Neural cell (in vitro differentiated cells): Measurements from ENCODE around the gene NKD2. TPM values are rescaled to one million over a fixed set of nuclear protein-coding genes. Genes with fewer than 3 reads are reported as not detected.

Source experiments
- H2AFZ ChIP-seq: fragments of 200-600, 300-800 bp; sonication (generic), shearing (Covaris generic); 2 replicates; pipeline ENCODE4 v1.6.0; 2014; ENCODE audit warnings: low read depth, mild to moderate bottlenecking, antibody characterized with exemption, low read length, moderate library complexity
- H3F3A ChIP-seq: fragments of 200-600 bp; shearing (Covaris generic); 2 replicates; pipeline ENCODE4 v1.6.1; 2016; ENCODE audit warnings: mild to moderate bottlenecking, moderate library complexity, mixed read lengths, antibody characterized with exemption, low read length; ENCODE audit not compliant: insufficient read depth, poor library complexity, severe bottlenecking
- H3K27ac ChIP-seq: fragments of 200-600, 300-800 bp; sonication (generic), shearing (Covaris generic); 2 replicates; pipeline ENCODE4 v1.5.1; 2014; ENCODE audit warnings: mild to moderate bottlenecking, low read length, moderate library complexity
- H3K27me3 ChIP-seq: fragments of 300-800, 200-600 bp; sonication (generic), shearing (Covaris generic); 2 replicates; pipeline ENCODE4 v1.6.0; 2014; ENCODE audit warnings: mild to moderate bottlenecking, low read depth, low read length, moderate library complexity; ENCODE audit not compliant: insufficient read depth
- H3K36me3 ChIP-seq: fragments of 300-800, 200-600 bp; sonication (generic), shearing (Covaris generic); 2 replicates; pipeline ENCODE4 v1.5.1; 2014; ENCODE audit warnings: mild to moderate bottlenecking, antibody characterized with exemption, low read length, moderate library complexity; ENCODE audit not compliant: insufficient read depth
- H3K4me2 ChIP-seq: fragments of 300-800, 200-600 bp; sonication (generic), shearing (Covaris generic); 2 replicates; pipeline ENCODE4 v1.6.0; 2014; ENCODE audit warnings: mild to moderate bottlenecking, low read length
- H3K4me3 ChIP-seq: fragments of 300-800, 200-600 bp; sonication (generic), shearing (Covaris generic); 2 replicates; pipeline ENCODE4 v1.5.1; 2014; ENCODE audit warnings: mild to moderate bottlenecking, low read length, moderate library complexity
- H3K79me2 ChIP-seq: fragments of 200-600 bp; shearing (Covaris generic); replicated peaks from 2 replicates; pipeline ENCODE4 v1.6.0; 2014; ENCODE audit warnings: mild to moderate bottlenecking, low read length, moderate library complexity; ENCODE audit not compliant: insufficient read depth
- H3K9ac ChIP-seq: fragments of 300-800, 200-600 bp; sonication (generic), shearing (Covaris generic); 2 replicates; pipeline ENCODE4 v1.6.1; 2016; ENCODE audit warnings: mild to moderate bottlenecking, low read length, mixed read lengths
- H3K9me2 ChIP-seq: fragments of 200-600 bp; shearing (Covaris generic); 2 replicates; pipeline ENCODE4 v1.6.1; 2016; ENCODE audit warnings: mild to moderate bottlenecking, low read length, mixed read lengths; ENCODE audit not compliant: insufficient read depth
- H3K9me3 ChIP-seq: fragments of 200-600, 300-800 bp; sonication (generic), shearing (Covaris generic); 2 replicates; pipeline ENCODE4 v1.6.1; 2016; ENCODE audit warnings: mild to moderate bottlenecking, mixed run types, low read length, moderate library complexity, mixed read lengths
- H4K20me1 ChIP-seq: fragments of 200-600 bp; shearing (Covaris generic); 2 replicates; pipeline ENCODE4 v1.6.1; 2016; ENCODE audit warnings: mild to moderate bottlenecking, mixed run types; ENCODE audit not compliant: insufficient read depth
- CTCF ChIP-seq: fragments of 450-650 bp; IDR thresholded peaks from 2 replicates; pipeline ENCODE4 v1.5.1; 2014; ENCODE audit warnings: antibody characterized with exemption, mild to moderate bottlenecking, moderate library complexity; ENCODE audit not compliant: poor library complexity, severe bottlenecking
- EP300 ChIP-seq: fragments of 450-650 bp; conservative IDR thresholded peaks from 2 replicates; pipeline ENCODE4 v1.6.1; 2014; ENCODE audit warnings: antibody characterized with exemption, mild to moderate bottlenecking, moderate library complexity; ENCODE audit not compliant: poor library complexity, severe bottlenecking
- EZH2 ChIP-seq: fragments of 200-600, 300-800 bp; shearing (Covaris generic), sonication (generic); IDR thresholded peaks from 2 replicates; pipeline ENCODE4 v1.6.1; 2014; ENCODE audit warnings: antibody characterized with exemption, low read length, borderline replicate concordance, mild to moderate bottlenecking; ENCODE audit not compliant: insufficient read depth, poor library complexity, severe bottlenecking
- MXI1 ChIP-seq: fragments of 450-650 bp; conservative IDR thresholded peaks from 2 replicates; pipeline ENCODE4 v1.6.1; 2014; ENCODE audit warnings: antibody characterized with exemption, mild to moderate bottlenecking; ENCODE audit not compliant: poor library complexity, severe bottlenecking
- POLR2AphosphoS5 ChIP-seq: IDR thresholded peaks from 2 replicates; pipeline ENCODE4 v1.6.1; 2012
- RAD21 ChIP-seq: fragments of 450-650 bp; conservative IDR thresholded peaks from 2 replicates; pipeline ENCODE4 v1.6.1; 2014; ENCODE audit warnings: antibody characterized with exemption, mild to moderate bottlenecking, moderate library complexity
- SMC3 ChIP-seq: fragments of 450-650 bp; conservative IDR thresholded peaks from 2 replicates; pipeline ENCODE4 v1.6.1; 2014; ENCODE audit warnings: antibody characterized with exemption, mild to moderate bottlenecking, moderate library complexity; ENCODE audit not compliant: poor library complexity
- TAF1 ChIP-seq: IDR thresholded peaks from 2 replicates; pipeline ENCODE4 v1.6.1; 2012; ENCODE audit warnings: low read depth
- polyA plus RNA-seq: library from polyadenylated mRNA; depleted of rRNA; stranded (reverse); fragments of >200 nt; gene quantifications from 2 replicates; pipeline ENCODE4 v1.2.3, GENCODE V29; 2014
- TF ChIP-seq, protein P1 (sequence below): IDR thresholded peaks from 2 replicates; pipeline ENCODE4 v1.6.1; 2012; ENCODE audit warnings: borderline replicate concordance

NKD2 gene
- polyA plus RNA-seq, 1 donor from 2014 or later, result 7.2 TPM

DNA sequence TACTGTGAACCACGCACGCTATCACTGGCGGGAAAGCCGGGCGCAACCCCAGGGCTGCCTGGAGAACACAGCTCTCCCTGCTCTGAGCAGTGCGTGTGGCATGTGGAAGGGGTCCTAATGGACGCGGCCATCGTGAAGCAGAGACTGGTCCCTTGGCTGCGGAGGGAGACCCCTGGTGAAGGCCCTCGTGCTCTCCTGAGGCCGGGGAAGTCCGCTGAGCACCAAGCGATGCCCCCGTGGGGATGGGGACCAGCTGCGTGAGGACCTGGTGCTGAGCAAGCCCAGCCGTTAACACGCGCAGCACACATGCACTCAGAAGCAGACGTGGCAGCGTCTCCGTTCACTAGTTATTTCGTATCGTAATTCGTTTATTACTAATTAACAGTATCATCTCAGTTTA lies 78.8 kb downstream of the NKD2 start:
- TF ChIP-seq TAF1 (no peak), SMC3 (no peak), RAD21 (no peak), EZH2 (no peak), MXI1 (no peak), POLR2AphosphoS5 (no peak), CTCF (no peak), EP300 (no peak)
- TF ChIP-seq, protein P1, sequence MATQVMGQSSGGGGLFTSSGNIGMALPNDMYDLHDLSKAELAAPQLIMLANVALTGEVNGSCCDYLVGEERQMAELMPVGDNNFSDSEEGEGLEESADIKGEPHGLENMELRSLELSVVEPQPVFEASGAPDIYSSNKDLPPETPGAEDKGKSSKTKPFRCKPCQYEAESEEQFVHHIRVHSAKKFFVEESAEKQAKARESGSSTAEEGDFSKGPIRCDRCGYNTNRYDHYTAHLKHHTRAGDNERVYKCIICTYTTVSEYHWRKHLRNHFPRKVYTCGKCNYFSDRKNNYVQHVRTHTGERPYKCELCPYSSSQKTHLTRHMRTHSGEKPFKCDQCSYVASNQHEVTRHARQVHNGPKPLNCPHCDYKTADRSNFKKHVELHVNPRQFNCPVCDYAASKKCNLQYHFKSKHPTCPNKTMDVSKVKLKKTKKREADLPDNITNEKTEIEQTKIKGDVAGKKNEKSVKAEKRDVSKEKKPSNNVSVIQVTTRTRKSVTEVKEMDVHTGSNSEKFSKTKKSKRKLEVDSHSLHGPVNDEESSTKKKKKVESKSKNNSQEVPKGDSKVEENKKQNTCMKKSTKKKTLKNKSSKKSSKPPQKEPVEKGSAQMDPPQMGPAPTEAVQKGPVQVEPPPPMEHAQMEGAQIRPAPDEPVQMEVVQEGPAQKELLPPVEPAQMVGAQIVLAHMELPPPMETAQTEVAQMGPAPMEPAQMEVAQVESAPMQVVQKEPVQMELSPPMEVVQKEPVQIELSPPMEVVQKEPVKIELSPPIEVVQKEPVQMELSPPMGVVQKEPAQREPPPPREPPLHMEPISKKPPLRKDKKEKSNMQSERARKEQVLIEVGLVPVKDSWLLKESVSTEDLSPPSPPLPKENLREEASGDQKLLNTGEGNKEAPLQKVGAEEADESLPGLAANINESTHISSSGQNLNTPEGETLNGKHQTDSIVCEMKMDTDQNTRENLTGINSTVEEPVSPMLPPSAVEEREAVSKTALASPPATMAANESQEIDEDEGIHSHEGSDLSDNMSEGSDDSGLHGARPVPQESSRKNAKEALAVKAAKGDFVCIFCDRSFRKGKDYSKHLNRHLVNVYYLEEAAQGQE, result no peak
- no peaks in the 10 kb centered on the region for H3K27me3 ChIP-seq
- no peaks in the 10 kb centered on the region for H3K9me2 ChIP-seq
- no peaks in the 10 kb centered on the region for H4K20me1 ChIP-seq
- H3K4me2 ChIP-seq, result no peak overlapping the region
- no peaks in the 10 kb centered on the region for H3F3A ChIP-seq
- no peak overlapping the region for H3K4me3 ChIP-seq
- H2AFZ ChIP-seq, result no peak overlapping the region
- H3K36me3 ChIP-seq, result no peaks in the 10 kb centered on the region
- H3K79me2 ChIP-seq, result no peaks in the 10 kb centered on the region
- H3K9ac ChIP-seq, result no peak overlapping the region
- H3K27ac ChIP-seq, result no peak overlapping the region
- H3K9me3 ChIP-seq, result no peaks in the 10 kb centered on the region

DNA sequence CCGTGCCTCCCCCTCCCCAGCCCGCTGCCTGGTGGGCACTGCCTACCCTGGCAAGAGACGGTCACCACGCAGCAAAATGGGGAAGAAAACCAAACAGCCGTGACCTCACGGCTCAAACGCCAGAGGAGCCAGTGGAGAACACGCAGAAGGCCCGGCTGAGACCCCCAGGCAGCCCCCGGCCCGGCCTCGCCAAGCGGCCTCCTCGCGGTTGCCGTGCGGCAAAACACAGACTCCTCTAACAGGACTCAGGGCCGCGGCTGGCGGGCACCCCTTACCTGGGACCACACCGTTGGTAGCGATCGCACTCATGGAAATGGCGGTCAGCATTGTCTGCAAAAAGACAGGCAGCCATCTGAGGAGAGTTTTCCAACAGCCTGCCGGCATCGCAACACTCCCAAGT lies 79.4 kb downstream of the NKD2 start:
- no peaks in the 10 kb centered on the region for H3K79me2 ChIP-seq
- H3K9me2 ChIP-seq, result no peaks in the 10 kb centered on the region
- no peaks in the 10 kb centered on the region for H3K9me3 ChIP-seq
- no peak for TF ChIP-seq EP300
- TF ChIP-seq SMC3, result no peak
- TF ChIP-seq RAD21, result no peak
- TF ChIP-seq EZH2, result no peak
- no peak for TF ChIP-seq MXI1
- TF ChIP-seq CTCF, result no peak
- TF ChIP-seq, protein P1, result no peak
- no peak for TF ChIP-seq TAF1
- no peak for TF ChIP-seq POLR2AphosphoS5
- H3K27me3 ChIP-seq, result no peaks in the 10 kb centered on the region
- H2AFZ ChIP-seq, result no peak overlapping the region
- no peak overlapping the region for H3K4me2 ChIP-seq
- H3K4me3 ChIP-seq, result no peak overlapping the region
- no peaks in the 10 kb centered on the region for H3K36me3 ChIP-seq
- no peak overlapping the region for H3K9ac ChIP-seq
- no peaks in the 10 kb centered on the region for H4K20me1 ChIP-seq
- H3K27ac ChIP-seq, result no peak overlapping the region
- H3F3A ChIP-seq, result no peaks in the 10 kb centered on the region
